SU-DHL-6 (cell line): ENCODE data around the gene PDE7B.

ENCODE experiments used
- H2AFZ ChIP-seq: fragments of 200-600 bp; sonication (generic); 2 replicates; pipeline ENCODE4 v1.6.1; 2014; ENCODE audit warnings: low read depth, mild to moderate bottlenecking, moderate library complexity, mixed read lengths, antibody characterized with exemption, low read length; ENCODE audit not compliant: severe bottlenecking
- H3F3A ChIP-seq: fragments of 200-600 bp; shearing (Covaris generic); 2 replicates; pipeline ENCODE4 v1.6.0; 2016; ENCODE audit warnings: antibody characterized with exemption, mild to moderate bottlenecking; ENCODE audit not compliant: insufficient read depth
- H3K27ac ChIP-seq: fragments of 200-600 bp; sonication (generic); 2 replicates; pipeline ENCODE4 v1.5.1; 2016; ENCODE audit warnings: low read depth, mild to moderate bottlenecking, low read length, moderate library complexity, mixed read lengths
- H3K27me3 ChIP-seq: fragments of 200-600 bp; sonication (generic), shearing (Covaris generic); 2 replicates; pipeline ENCODE4 v1.6.0; 2014; ENCODE audit warnings: mild to moderate bottlenecking, low read length
- H3K36me3 ChIP-seq: fragments of 200-600 bp; sonication (generic); 2 replicates; pipeline ENCODE4 v1.6.1; 2014; ENCODE audit warnings: mild to moderate bottlenecking, low read length, mixed read lengths
- H3K4me2 ChIP-seq: fragments of 300-600, 200-600 bp; shearing (Covaris generic), sonication (generic); 2 replicates; pipeline ENCODE4 v1.6.0; 2014; ENCODE audit warnings: low read length, low read depth, mild to moderate bottlenecking; ENCODE audit not compliant: poor library complexity, severe bottlenecking
- H3K4me3 ChIP-seq: fragments of 200-600 bp; sonication (generic); 2 replicates; pipeline ENCODE4 v1.5.1; 2014; ENCODE audit warnings: antibody characterized with exemption, low read length, mild to moderate bottlenecking, mixed read lengths; ENCODE audit not compliant: insufficient read depth, poor library complexity, severe bottlenecking
- H3K79me2 ChIP-seq: fragments of 200-600 bp; sonication (generic); 2 replicates; pipeline ENCODE4 v1.6.1; 2014; ENCODE audit warnings: mild to moderate bottlenecking, low read length, moderate library complexity; ENCODE audit not compliant: insufficient read depth
- H3K9ac ChIP-seq: fragments of 200-600 bp; sonication (generic); 2 replicates; pipeline ENCODE4 v1.7.0; 2014; ENCODE audit warnings: mild to moderate bottlenecking, low read length
- H3K9me2 ChIP-seq: fragments of 200-600 bp; sonication (generic); replicated peaks from 2 replicates; pipeline ENCODE4 v1.6.1; 2014; ENCODE audit warnings: low read length; ENCODE audit not compliant: insufficient read depth
- H3K9me3 ChIP-seq: fragments of 200-600 bp; sonication (generic); 2 replicates; pipeline ENCODE4 v1.6.1; 2014; ENCODE audit warnings: low read length, mixed read lengths; ENCODE audit not compliant: insufficient read depth
- H4K20me1 ChIP-seq: fragments of 200-600 bp; sonication (generic); 2 replicates; pipeline ENCODE4 v1.6.1; 2014; ENCODE audit warnings: low read depth, mild to moderate bottlenecking, antibody characterized with exemption, low read length, moderate library complexity, mixed read lengths
- CTCF ChIP-seq: fragments of 200-600 bp; sonication (generic); IDR thresholded peaks from one replicate; pipeline ENCODE4 v1.5.1; 2017; ENCODE audit warnings: antibody characterized with exemption, mild to moderate bottlenecking, low read length, moderate library complexity; ENCODE audit not compliant: insufficient read depth, poor library complexity, severe bottlenecking
- EZH2phosphoT487 ChIP-seq: fragments of 200-600 bp; sonication (generic), shearing (Covaris generic); conservative IDR thresholded peaks from 2 replicates; pipeline ENCODE4 v1.6.1; 2018; ENCODE audit warnings: mild to moderate bottlenecking, antibody characterized with exemption, low read length, moderate library complexity, mixed read lengths

The PDE7B gene

GRCh38 chr6:135944120-135944519 lies 92.6 kb downstream of the PDE7B start:
- TF ChIP-seq CTCF (no peak), EZH2phosphoT487 (no peak)
- Histone ChIP-seq H3K9me3 (no peaks in the 10 kb centered on the region), H3K27me3 (no peaks in the 10 kb centered on the region)

GRCh38 chr6:135946674-135947073 lies 95.2 kb downstream of the PDE7B start:
- H3K36me3 ChIP-seq, result no peaks in the 10 kb centered on the region
- TF ChIP-seq CTCF, result no peak
- TF ChIP-seq EZH2phosphoT487, result no peak
- no peaks in the 10 kb centered on the region for H4K20me1 ChIP-seq
- H2AFZ ChIP-seq, result no peak overlapping the region
- H3K9me3 ChIP-seq, result no peaks in the 10 kb centered on the region
- no peaks in the 10 kb centered on the region for H3K9me2 ChIP-seq
- H3K4me2 ChIP-seq, result no peak overlapping the region
- no peaks in the 10 kb centered on the region for H3K79me2 ChIP-seq
- no peak overlapping the region for H3K27ac ChIP-seq
- H3K4me3 ChIP-seq, result no peak overlapping the region
- H3F3A ChIP-seq, result no peaks in the 10 kb centered on the region
- no peak overlapping the region for H3K9ac ChIP-seq
- no peaks in the 10 kb centered on the region for H3K27me3 ChIP-seq

More at GRCh38 chr6:135944120-135944519, 92.6 kb downstream of the PDE7B start:
- no peaks in the 10 kb centered on the region for H3K79me2 ChIP-seq
- H3K4me2 ChIP-seq, result no peak overlapping the region
- H3K27ac ChIP-seq, result no peak overlapping the region
- H3K9me2 ChIP-seq, result no peaks in the 10 kb centered on the region
- no peaks in the 10 kb centered on the region for H3K36me3 ChIP-seq
- H3K9ac ChIP-seq, result no peak overlapping the region
- no peak overlapping the region for H3K4me3 ChIP-seq
- no peak overlapping the region for H2AFZ ChIP-seq
- no peaks in the 10 kb centered on the region for H4K20me1 ChIP-seq
- no peaks in the 10 kb centered on the region for H3F3A ChIP-seq

GRCh38 chr6:135950669-135951068 lies 99.2 kb downstream of the PDE7B start:
- Histone ChIP-seq H3K9me3 (no peaks in the 10 kb centered on the region), H4K20me1 (no peaks in the 10 kb centered on the region), H3K27me3 (no peaks in the 10 kb centered on the region), H3K36me3 (no peaks in the 10 kb centered on the region), H3K9me2 (no peaks in the 10 kb centered on the region), H3K79me2 (no peaks in the 10 kb centered on the region), H3K27ac (no peak overlapping the region), H3K4me3 (no peak overlapping the region), H3K4me2 (no peak overlapping the region), H3F3A (no peaks in the 10 kb centered on the region), H2AFZ (no peak overlapping the region), H3K9ac (no peak overlapping the region)
- no peak for TF ChIP-seq CTCF
- TF ChIP-seq EZH2phosphoT487, result no peak
